HUES64 (cell line): ENCODE measurements around the gene GLIS2.
A peak's percentile ranks its signal among the peaks of the same experiment; 100 is the strongest.

ENCODE experiments used
- H3K27ac ChIP-seq: 2 replicates; pipeline ENCODE4 v1.7.0; 2013; ENCODE audit warnings: low read depth, low read length, inconsistent platforms
- H3K27me3 ChIP-seq: 2 replicates; pipeline ENCODE4 v1.6.1; 2013; ENCODE audit warnings: mild to moderate bottlenecking, low read length; ENCODE audit not compliant: insufficient read depth
- H3K36me3 ChIP-seq: 2 replicates; pipeline ENCODE4 v1.6.1; 2013; ENCODE audit warnings: mild to moderate bottlenecking, low read length; ENCODE audit not compliant: insufficient read depth
- H3K4me1 ChIP-seq: 2 replicates; pipeline ENCODE4 v1.6.1; 2013; ENCODE audit warnings: mild to moderate bottlenecking, low read length, moderate library complexity; ENCODE audit not compliant: insufficient read depth
- H3K4me3 ChIP-seq: 2 replicates; pipeline ENCODE4 v1.5.1; 2013; ENCODE audit warnings: mild to moderate bottlenecking, low read length, moderate library complexity
- H3K9ac ChIP-seq: 2 replicates; pipeline ENCODE4 v1.6.1; 2013; ENCODE audit warnings: mild to moderate bottlenecking, low read depth, low read length
- H3K9me3 ChIP-seq: 2 replicates; pipeline ENCODE4 v1.6.1; 2013; ENCODE audit warnings: low read depth, low read length; ENCODE audit not compliant: insufficient read depth
- WGBS: fragments of 150-250, 120-280 bp; methylation state at CpG from one replicate; pipeline ENCODE4 v1.1.7; 2013; ENCODE audit warnings: missing lambda C conversion rate; 5-methylcytosine and 5-hydroxymethylcytosine counted together

The GLIS2 gene

DNA sequence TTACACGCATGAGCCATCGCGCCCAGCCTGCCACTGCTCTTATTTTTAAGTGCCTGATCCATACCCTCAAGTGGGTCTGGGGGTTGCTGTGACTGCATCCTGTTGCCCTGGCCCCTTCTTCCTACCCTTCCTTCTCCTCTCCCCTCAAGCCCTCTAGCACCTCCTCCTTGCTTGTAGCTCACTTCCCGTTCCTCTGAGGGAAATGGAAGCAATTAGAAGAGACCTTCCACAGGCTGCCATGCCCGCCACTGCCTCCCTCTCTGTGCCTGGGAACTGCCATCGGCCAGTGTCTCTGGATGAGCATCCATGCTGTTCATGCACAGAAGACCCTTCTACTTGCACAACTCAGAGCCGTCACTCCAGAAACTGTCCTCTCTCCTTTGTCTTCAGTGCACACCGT, 32.4 kb upstream of the GLIS2 start:
- Histone ChIP-seq H3K27me3 (no peaks in the 10 kb centered on the region), H3K4me1 (no peaks in the 10 kb centered on the region), H3K4me3 (no peak overlapping the region), H3K27ac (no peak overlapping the region), H3K9me3 (peaks cover 4% of the 10 kb centered on the region), H3K9ac (no peak overlapping the region), H3K36me3 (no peaks in the 10 kb centered on the region)
- WGBS: 91% methylated on average over 8 of the region's 8 CpGs

- Histone ChIP-seq H3K9ac (no peak overlapping the region), H3K9me3 (peaks cover 4% of the 10 kb centered on the region), H3K27ac (no peak overlapping the region), H3K4me1 (no peaks in the 10 kb centered on the region), H3K27me3 (no peaks in the 10 kb centered on the region), H3K36me3 (no peaks in the 10 kb centered on the region), H3K4me3 (no peak overlapping the region)
- WGBS: 76% methylated on average over 1 of the region's 2 CpGs
Observed at GRCh38 chr16:4283939-4284338, 31.9 kb upstream of the GLIS2 start.

DNA sequence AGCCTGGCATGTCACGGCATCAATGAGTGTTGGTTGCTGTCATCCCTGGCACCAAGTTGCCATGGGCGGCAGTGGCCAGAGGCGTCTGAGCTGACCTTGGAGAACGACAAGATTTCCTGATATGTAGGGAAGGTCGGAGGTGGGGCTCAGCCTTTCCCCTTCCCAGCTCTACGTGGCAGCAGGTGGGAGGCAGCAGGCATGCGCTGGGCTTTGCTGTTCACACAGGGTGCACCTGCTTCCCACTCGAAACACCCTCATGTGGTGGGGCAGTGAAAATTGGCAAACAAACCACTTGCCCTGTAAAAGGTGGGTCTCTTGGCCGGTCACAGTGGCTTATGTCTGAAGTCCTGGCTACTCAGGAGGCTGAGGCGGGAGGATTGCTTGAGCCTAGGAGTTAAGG, 30.7 kb upstream of the GLIS2 start:
- H3K4me3 ChIP-seq: no peak overlapping the region
- no peak overlapping the region for H3K9ac ChIP-seq
- 85% methylated on average over 10 of the region's 10 CpGs for WGBS
- H3K27ac ChIP-seq: no peak overlapping the region
- no peaks in the 10 kb centered on the region for H3K4me1 ChIP-seq
- H3K27me3 ChIP-seq: no peaks in the 10 kb centered on the region
- H3K9me3 ChIP-seq: peaks cover 4% of the 10 kb centered on the region
- H3K36me3 ChIP-seq: no peaks in the 10 kb centered on the region

DNA sequence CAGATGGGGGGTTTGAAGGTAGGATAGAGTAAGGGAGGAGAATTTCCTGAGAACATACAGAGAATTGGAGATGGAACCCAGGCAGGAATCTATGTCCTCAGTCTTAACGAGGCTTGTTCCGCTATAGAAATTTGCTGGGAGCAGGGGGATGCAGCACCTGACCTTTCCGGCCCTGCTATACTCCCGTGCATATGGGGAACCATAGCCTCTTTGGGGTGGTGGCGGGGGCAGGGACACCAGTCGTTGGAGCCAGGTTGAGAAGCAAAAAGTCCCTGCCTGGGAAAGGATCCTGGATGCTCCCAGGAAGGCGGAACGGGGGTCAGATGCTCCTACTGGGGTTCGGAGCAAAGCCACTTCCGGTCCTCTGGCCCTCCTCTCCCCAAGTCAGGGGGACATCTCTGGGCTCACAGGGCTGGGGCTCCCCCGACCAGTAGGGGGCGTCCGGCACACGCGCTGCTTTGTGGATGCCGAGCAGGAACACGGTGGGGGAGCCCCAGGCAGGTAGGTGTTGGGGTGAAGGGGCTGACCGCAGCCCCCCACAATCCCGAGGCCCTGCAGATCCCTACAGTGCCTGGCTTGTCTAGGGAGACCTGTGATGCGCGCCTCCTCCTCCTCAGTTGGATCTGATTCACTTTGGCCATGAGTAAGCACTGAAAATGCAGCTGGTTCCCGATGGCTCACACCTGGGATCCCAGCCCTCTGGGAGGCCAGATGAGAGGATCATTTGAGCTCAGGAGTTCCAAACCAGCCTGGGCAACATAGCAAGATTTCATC, 27.5 kb upstream of the GLIS2 start:
- Histone ChIP-seq H3K9me3 (no peaks in the 10 kb centered on the region), H3K4me1 (peaks cover 10% of the 10 kb centered on the region), H3K27me3 (no peaks in the 10 kb centered on the region), H3K9ac (no peak overlapping the region; the same call in 1 of the 2 replicates), H3K27ac (no peak overlapping the region), H3K36me3 (no peaks in the 10 kb centered on the region), H3K4me3 (no peak overlapping the region)
- 32% methylated on average over 22 of the region's 22 CpGs for WGBS

GRCh38 chr16:4290236-4290830, 25.5 kb upstream of the GLIS2 start:
- Histone ChIP-seq H3K4me1 (peaks cover 19% of the 10 kb centered on the region), H3K9ac (peak overlapping the region; percentile 51; the same call in 1 of the 2 replicates)

DNA sequence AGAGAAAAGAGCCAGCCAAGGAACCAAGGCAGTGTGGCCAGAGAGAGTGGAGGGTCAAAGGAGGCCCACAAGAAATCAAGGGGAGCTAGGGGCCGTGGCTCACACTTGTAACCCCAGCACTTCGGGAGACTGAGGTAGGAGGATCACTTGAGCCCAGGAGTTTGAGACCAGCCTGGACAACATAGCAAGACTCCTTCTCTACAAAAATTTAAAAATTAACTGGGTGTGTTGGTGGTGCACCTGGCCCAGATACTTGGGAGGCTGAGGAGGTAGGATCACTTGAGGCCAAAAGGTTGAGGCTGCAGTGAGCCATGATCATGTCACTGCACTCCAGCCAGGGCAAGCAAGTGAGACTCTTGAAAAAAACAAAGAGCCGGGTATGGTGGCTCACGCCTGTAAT, 24.2 kb upstream of the GLIS2 start:
- Histone ChIP-seq H3K27ac (no peak overlapping the region), H3K4me3 (no peak overlapping the region), H3K9me3 (no peaks in the 10 kb centered on the region), H3K36me3 (no peaks in the 10 kb centered on the region), H3K27me3 (no peaks in the 10 kb centered on the region), H3K4me1 (peaks cover 19% of the 10 kb centered on the region), H3K9ac (no peak overlapping the region)
- 95% methylated on average over 4 of the region's 4 CpGs for whole genome bisulfite sequencing

More at GRCh38 chr16:4290236-4290830, 25.5 kb upstream of the GLIS2 start:
- Histone ChIP-seq H3K4me3 (no peak overlapping the region), H3K27me3 (no peaks in the 10 kb centered on the region), H3K36me3 (no peaks in the 10 kb centered on the region), H3K9me3 (no peaks in the 10 kb centered on the region), H3K27ac (peak overlapping the region; percentile 34; the same call in 1 of the 2 replicates)
- 60% methylated on average over 6 of the region's 8 CpGs for WGBS

GRCh38 chr16:4293181-4293716, 22.6 kb upstream of the GLIS2 start:
- 65% methylated on average over 14 of the region's 14 CpGs for WGBS
- Histone ChIP-seq H3K27me3 (no peaks in the 10 kb centered on the region), H3K9ac (no peak overlapping the region; the same call in 1 of the 2 replicates), H3K27ac (peak overlapping the region; percentile 20; the same call in 1 of the 2 replicates), H3K4me1 (peaks cover 19% of the 10 kb centered on the region), H3K9me3 (no peaks in the 10 kb centered on the region), H3K36me3 (no peaks in the 10 kb centered on the region), H3K4me3 (0 out of 2 replicates have a peak overlapping the region, but pooled peaks have one; percentile 11)

DNA sequence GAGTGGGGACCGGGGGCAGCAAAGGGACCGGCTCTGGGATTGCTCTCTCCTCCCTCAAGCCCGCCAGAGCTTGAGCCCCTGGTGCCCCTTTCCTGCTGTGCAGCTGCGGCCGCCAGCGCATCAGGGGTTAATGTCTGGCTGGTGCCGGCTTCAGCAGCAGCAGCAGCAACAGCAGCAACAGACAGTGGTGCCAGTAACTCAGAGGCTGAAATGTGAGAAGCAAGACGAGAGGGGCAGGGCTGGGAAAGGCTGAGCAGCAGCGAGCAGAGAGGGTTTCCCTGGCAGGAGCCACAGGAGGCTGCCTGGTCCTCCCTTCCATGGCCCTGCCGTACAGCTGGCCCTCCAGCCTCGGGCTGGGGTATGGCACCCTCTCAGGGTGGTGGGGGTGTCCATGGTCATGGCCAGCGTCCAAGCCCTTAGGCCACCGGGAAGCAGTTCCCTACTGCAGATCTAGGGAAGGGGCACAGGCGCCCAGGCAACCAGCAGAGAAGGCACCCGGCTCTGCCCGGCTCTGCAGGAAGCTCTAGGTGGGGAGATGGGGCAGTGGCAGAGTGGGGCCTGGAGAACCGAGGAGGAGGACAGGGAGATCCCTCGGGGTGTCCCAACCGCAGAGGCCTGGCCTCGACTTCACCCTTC, 21.9 kb upstream of the GLIS2 start:
- Histone ChIP-seq H3K9me3 (no peaks in the 10 kb centered on the region), H3K9ac (no peak overlapping the region; the same call in 1 of the 2 replicates), H3K27ac (peak overlapping the region; percentile 39), H3K4me3 (peak overlapping the region; percentile 23), H3K27me3 (no peaks in the 10 kb centered on the region), H3K4me1 (peaks cover 22% of the 10 kb centered on the region), H3K36me3 (no peaks in the 10 kb centered on the region)
- 11% methylated on average over 20 of the region's 20 CpGs for WGBS

- H3K27ac ChIP-seq: no peak overlapping the region
- no peaks in the 10 kb centered on the region for H3K36me3 ChIP-seq
- 94% methylated on average over 5 of the region's 6 CpGs for WGBS
- H3K9ac ChIP-seq: no peak overlapping the region
- no peaks in the 10 kb centered on the region for H3K27me3 ChIP-seq
- H3K9me3 ChIP-seq: no peaks in the 10 kb centered on the region
- peaks cover 22% of the 10 kb centered on the region for H3K4me1 ChIP-seq
- H3K4me3 ChIP-seq: no peak overlapping the region
Observed at GRCh38 chr16:4295581-4295980, 20.3 kb upstream of the GLIS2 start.

- H3K36me3 ChIP-seq: peaks cover 7% of the 10 kb centered on the region; the same call in 1 of the 2 replicates
- 90% methylated on average over 6 of the region's 6 CpGs for WGBS
- H3K4me3 ChIP-seq: no peak overlapping the region
- H3K27ac ChIP-seq: no peak overlapping the region
- no peaks in the 10 kb centered on the region for H3K9me3 ChIP-seq
- no peak overlapping the region for H3K9ac ChIP-seq
- H3K4me1 ChIP-seq: peaks cover 16% of the 10 kb centered on the region
- H3K27me3 ChIP-seq: no peaks in the 10 kb centered on the region
Observed at GRCh38 chr16:4297480-4297879, 18.4 kb upstream of the GLIS2 start.
